ENCODE results near the gene FAM20C.

DNA sequence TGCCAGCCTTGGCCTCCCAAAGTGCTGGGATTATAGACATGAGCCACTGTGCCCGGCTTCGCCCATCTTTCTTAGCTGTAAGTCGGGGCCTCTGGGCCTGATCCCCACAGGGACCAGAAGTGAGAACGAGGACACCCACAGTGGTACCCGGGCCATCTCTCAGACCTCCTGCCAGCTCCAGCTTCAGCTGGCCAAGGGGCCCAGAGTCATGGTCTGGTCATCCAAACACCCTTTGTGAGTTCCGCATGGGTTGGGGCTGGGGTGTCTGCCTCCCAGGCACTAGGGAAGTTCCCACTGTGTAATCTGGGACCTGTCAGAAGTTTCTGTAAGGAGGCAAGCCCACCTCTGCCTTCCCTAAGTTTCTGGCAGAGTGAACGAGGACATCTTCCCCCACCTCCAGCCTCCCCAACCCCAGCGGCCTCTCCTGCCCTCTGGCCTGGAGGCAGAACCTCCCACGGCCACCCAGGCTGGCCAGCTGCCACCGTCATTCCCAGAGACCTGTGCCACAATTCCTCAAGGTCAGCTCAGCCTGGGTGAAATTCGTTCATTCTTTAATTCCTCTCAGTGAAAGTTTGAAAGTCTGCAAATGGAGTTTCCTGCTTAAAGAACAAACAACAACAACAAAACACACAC lies 78.1 kb downstream of the FAM20C start:
- TF ChIP-seq, protein P1, sequence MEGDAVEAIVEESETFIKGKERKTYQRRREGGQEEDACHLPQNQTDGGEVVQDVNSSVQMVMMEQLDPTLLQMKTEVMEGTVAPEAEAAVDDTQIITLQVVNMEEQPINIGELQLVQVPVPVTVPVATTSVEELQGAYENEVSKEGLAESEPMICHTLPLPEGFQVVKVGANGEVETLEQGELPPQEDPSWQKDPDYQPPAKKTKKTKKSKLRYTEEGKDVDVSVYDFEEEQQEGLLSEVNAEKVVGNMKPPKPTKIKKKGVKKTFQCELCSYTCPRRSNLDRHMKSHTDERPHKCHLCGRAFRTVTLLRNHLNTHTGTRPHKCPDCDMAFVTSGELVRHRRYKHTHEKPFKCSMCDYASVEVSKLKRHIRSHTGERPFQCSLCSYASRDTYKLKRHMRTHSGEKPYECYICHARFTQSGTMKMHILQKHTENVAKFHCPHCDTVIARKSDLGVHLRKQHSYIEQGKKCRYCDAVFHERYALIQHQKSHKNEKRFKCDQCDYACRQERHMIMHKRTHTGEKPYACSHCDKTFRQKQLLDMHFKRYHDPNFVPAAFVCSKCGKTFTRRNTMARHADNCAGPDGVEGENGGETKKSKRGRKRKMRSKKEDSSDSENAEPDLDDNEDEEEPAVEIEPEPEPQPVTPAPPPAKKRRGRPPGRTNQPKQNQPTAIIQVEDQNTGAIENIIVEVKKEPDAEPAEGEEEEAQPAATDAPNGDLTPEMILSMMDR (IDR thresholded peaks at IDR 0.05), result no peak
- no peak for TF ChIP-seq POLR2A (IDR thresholded peaks at IDR 0.05)
